K562 (cell line): ENCODE results near the gene NEK2. TPM values are rescaled to one million over a fixed set of nuclear protein-coding genes. Genes with fewer than 3 reads are reported as not detected.
A peak's percentile ranks its signal among the peaks of the same experiment; 100 is the strongest.

ENCODE experiments used
- ATF1 ChIP-seq, 2 experiments: fragments of 450-650 bp in 1 of 2; IDR thresholded peaks; 2 replicates each; pipeline ENCODE4 v1.6.1; 2016; ENCODE audit warnings: missing compliant biosample characterization in 1 of 2, missing genetic modification characterization in 1 of 2
- BCOR ChIP-seq: fragments of 450-650 bp; IDR thresholded peaks from 2 replicates; pipeline ENCODE4 v1.6.1; 2016
- CREB1 ChIP-seq, 2 experiments: sonication (generic) in 1 of 2; formaldehyde crosslinking in 1 of 2; IDR thresholded peaks; 2 replicates each; pipeline versions ENCODE4 v1.6.1 to v1.8.0; 2012 to 2022; ENCODE audit warnings: inconsistent platforms in 1 of 2, mild to moderate bottlenecking in 1 of 2, missing genetic modification reagents in 1 of 2, moderate library complexity in 1 of 2
- FOSL1 ChIP-seq: fragments of 200-800 bp; sonication (Bioruptor generic); conservative IDR thresholded peaks from 2 replicates; pipeline ENCODE4 v1.6.1; 2016; ENCODE audit warnings: missing genetic modification characterization, missing compliant biosample characterization
- JUN ChIP-seq, 2 experiments: sonication (generic) in 1 of 2; formaldehyde crosslinking in 1 of 2; IDR thresholded peaks; 2 replicates each; pipeline versions ENCODE4 v1.6.1 to v1.8.0; 2012 to 2022; ENCODE audit warnings: borderline replicate concordance in 2 of 2, mild to moderate bottlenecking in 2 of 2, improper control_type of control experiment in 1 of 2, low read depth in 1 of 2, low read length in 1 of 2, missing genetic modification reagents in 1 of 2
- KDM2B ChIP-seq: fragments of 250-450 bp; sonication (Bioruptor Pico); IDR thresholded peaks from 2 replicates; pipeline ENCODE4 v1.8.0; 2021; ENCODE audit warnings: mild to moderate bottlenecking, moderate library complexity
- MBD1 ChIP-seq: fragments of 250-450 bp; sonication (Bioruptor Pico); IDR thresholded peaks from 2 replicates; pipeline ENCODE4 v1.8.0; 2022; ENCODE audit warnings: inconsistent platforms
- MECOM ChIP-seq: fragments of 250-450 bp; sonication (Bioruptor Pico); IDR thresholded peaks from 2 replicates; pipeline ENCODE4 v1.8.0; 2022; ENCODE audit warnings: inconsistent platforms
- PML ChIP-seq: IDR thresholded peaks from 2 replicates; pipeline ENCODE4 v1.6.1; 2012; ENCODE audit warnings: low read length, inconsistent platforms
- REST ChIP-seq, 2 experiments: fragments of 450-650 bp; formaldehyde crosslinking in 1 of 2; IDR thresholded peaks; 2 replicates each; pipeline versions ENCODE4 v1.4.0 to v1.6.1; 2014 to 2020; ENCODE audit warnings: mild to moderate bottlenecking in 2 of 2, borderline replicate concordance in 1 of 2, low read depth in 1 of 2
- SLC30A9 ChIP-seq: fragments of 250-450 bp; sonication (Bioruptor Pico); IDR thresholded peaks from 2 replicates; pipeline ENCODE4 v1.8.0; 2022; ENCODE audit warnings: mild to moderate bottlenecking, moderate library complexity
- TCF15 ChIP-seq: fragments of 250-450 bp; sonication (Bioruptor Pico); IDR thresholded peaks from 2 replicates; pipeline ENCODE4 v1.8.0; 2022; ENCODE audit warnings: moderate library complexity, mild to moderate bottlenecking, inconsistent platforms
- TRIM28 ChIP-seq: fragments of 450-650 bp; IDR thresholded peaks from 2 replicates; pipeline ENCODE4 v1.6.1; 2017
- ZNF780A ChIP-seq: fragments of 250-450 bp; sonication (Bioruptor Pico); IDR thresholded peaks from 2 replicates; pipeline ENCODE4 v1.5.0; 2021; ENCODE audit warnings: mild to moderate bottlenecking
- polyA plus RNA-seq, 8 experiments: library from polyadenylated mRNA; depleted of rRNA in 4 of 8; stranded (reverse) in 5 of 8; unstranded in 3 of 8; fragments of >200 nt; fragmentation: Nextera tagmentation in 2 of 8; fragmentation: Illumina TruSeq in 1 of 8; extraction: Ambion mirVana in 2 of 8; extraction: Trizol in 1 of 8; gene quantifications; 2 replicates each; pipeline versions ENCODE4 v1.2.1 to v1.2.3, GENCODE V29; 2011 to 2014; ENCODE audit warnings: inconsistent platforms in 1 of 8, missing spikeins in 1 of 8
- total RNA-seq, 7 experiments: library from RNA; depleted of rRNA in 6 of 7; stranded (reverse); fragments of >200 nt in 6 of 7; fragmentation: Illumina TruSeq in 2 of 7; extraction: Trizol in 2 of 7; gene quantifications; 2 replicates each; pipeline versions ENCODE4 v1.2.1 to v1.2.3, GENCODE V29; 2011 to 2021; ENCODE audit warnings: low replicate concordance in 1 of 7

NEK2 gene
- total and polyA plus RNA-seq, 9 of the 15 experiments (the other 6 are each of a cell fraction or from before 2014, with no cell fraction given) = 30.0 to 74.7 (median 66.4) TPM

- TF ChIP-seq REST (IDR thresholded peaks at IDR 0.05; ENCODE audit: borderline replicate concordance) (0 out of 2 replicates have a peak, but pooled peaks have one; percentile 24), REST (CRISPR knock-in tag; IDR thresholded peaks at IDR 0.05; ENCODE audit: low read depth) (no peak), ATF1 (CRISPR knock-in tag; IDR thresholded peaks at IDR 0.05) (no peak), ATF1 (tag; IDR thresholded peaks at IDR 0.05) (peak; percentile 70), MBD1 (CRISPR knock-in tag) (no peak), JUN (IDR thresholded peaks at IDR 0.05; ENCODE audit: borderline replicate concordance, low read depth, low read length) (peak; percentile 63; the same call in 1 of the 2 replicates), JUN (CRISPR knock-in tag; IDR thresholded peaks at IDR 0.05; ENCODE audit: borderline replicate concordance) (no peak), TCF15 (CRISPR knock-in tag) (no peak), SLC30A9 (CRISPR knock-in tag) (no peak), PML (peak; percentile 76), CREB1 (IDR thresholded peaks at IDR 0.05) (peak; percentile 23; the same call in 1 of the 2 replicates), CREB1 (CRISPR knock-in tag; IDR thresholded peaks at IDR 0.05) (peak; percentile 46; the same call in 1 of the 2 replicates), BCOR (0 out of 2 replicates have a peak, but pooled peaks have one; percentile 18), MECOM (0 out of 2 replicates have a peak, but pooled peaks have one; percentile 60), ZNF780A (CRISPR knock-in tag) (no peak), FOSL1 (tag) (peak; percentile 93), TRIM28 (peak; percentile 78; the same call in 1 of the 2 replicates), KDM2B (CRISPR knock-in tag) (no peak)
These were observed 47.1 kb upstream of the NEK2 start (continued) for GRCh38 chr1:211722277-211723175.
